ENCODE data around the gene IL20. TPM values are rescaled to one million over a fixed set of nuclear protein-coding genes. Genes with fewer than 3 reads are reported as not detected.

Gene IL20
- total RNA-seq, 1 experiment from 2014 or later = not detected

DNA sequence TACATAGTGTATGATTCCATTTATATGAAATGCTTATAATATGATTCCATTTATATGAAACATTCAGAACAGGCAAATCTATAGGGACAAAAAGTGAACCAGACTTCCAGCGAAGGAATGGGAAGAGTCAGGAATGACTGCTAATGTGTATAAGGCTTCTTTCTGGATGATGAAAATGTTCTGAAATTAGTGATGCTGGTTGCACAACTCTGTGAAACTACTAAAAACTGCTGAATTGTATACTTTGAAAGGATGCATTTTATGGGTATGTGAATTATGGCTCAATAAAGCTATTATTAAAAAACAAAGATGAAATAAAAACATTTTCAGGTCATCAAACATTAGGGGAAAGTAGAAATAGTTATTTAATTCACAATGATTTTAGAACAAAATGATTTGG is 17.7 kb downstream of the IL20 start:
- ChIA-PET POLR2A (no interaction called here), CTCF (interaction anchor here (1.5 kb wide), 1 partner anchor 29 kb away, joined by 5 read pairs; no protein-coding TSS in a partner anchor)
- Mint-ChIP-seq H3K4me3 (ENCODE audit: unreplicated experiment) (no peak overlapping the region), H3K4me1 (ENCODE audit: low read depth, unreplicated experiment) (no peaks in the 10 kb centered on the region), H3K9me3 (ENCODE audit: unreplicated experiment) (peaks cover 15% of the 10 kb centered on the region), H3K36me3 (ENCODE audit: insufficient read depth, unreplicated experiment) (no peaks in the 10 kb centered on the region), H3K27me3 (ENCODE audit: insufficient read depth, unreplicated experiment) (peaks cover 6% of the 10 kb centered on the region), H3K27ac (ENCODE audit: unreplicated experiment) (no peak overlapping the region)
- Histone ChIP-seq H3K4me1 (no peaks in the 10 kb centered on the region), H3K27me3 (replicated peaks; ENCODE audit: control insufficient read depth, insufficient read depth, low read length) (no peaks in the 10 kb centered on the region), H3K36me3 (ENCODE audit: control insufficient read depth, insufficient read depth, low read length) (no peaks in the 10 kb centered on the region), H3K4me3 (ENCODE audit: low read depth, low read length) (no peak overlapping the region), H3K9me3 (peaks cover 14% of the 10 kb centered on the region)
- intact Hi-C loops (cut with micrococcal nuclease; ENCODE audit: unreplicated experiment) = no loop called here
- no peak for TF ChIP-seq CTCF (IDR thresholded peaks at IDR 0.05; ENCODE audit: insufficient read depth in 1 of 2, low read depth in 1 of 2, low read length in 1 of 2, severe bottlenecking in 1 of 2, unreplicated experiment in 1 of 2)
- no TSS peak for BruUV-seq (replicated peaks)
- no peak for DNase-seq

GRCh38 chr1:206883876-206884275 is 18.5 kb downstream of the IL20 start:
- no peaks in the 10 kb centered on the region for H3K4me1 Mint-ChIP-seq (ENCODE audit: low read depth, unreplicated experiment)

DNA sequence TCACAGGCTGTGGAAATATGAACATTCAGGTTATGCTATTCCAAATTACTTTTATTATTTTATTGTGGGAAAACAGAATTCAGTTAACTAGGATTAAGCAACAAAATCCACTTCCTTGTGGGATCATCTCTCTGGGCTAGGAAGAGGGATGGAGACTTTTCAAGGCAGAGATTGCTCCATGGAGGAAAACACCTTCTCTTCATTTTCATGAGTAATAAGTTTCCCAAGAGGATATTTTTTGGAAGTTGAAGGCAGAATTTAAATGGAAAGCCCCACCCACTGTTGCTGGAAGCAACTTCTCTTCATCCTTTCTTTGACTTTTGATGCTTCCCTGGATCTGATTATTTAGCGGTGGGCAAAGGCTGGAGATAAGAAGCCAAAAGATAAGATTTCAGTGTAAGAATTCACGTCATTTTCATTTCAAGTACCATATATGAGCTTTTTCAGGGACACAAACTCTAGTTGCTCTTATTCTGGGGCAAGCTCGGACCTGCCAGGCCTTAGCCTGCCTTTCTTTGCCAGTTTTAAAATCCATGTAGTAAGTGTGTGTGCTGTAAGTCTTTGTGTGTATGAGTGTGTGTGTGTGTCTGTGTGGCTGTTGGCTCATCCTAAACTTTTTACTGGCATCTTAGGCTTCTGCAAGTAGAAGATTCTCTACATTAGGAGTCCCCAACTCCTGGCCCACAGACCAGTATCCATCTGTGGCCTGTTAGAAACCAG is 20.1 kb downstream of the IL20 start:
- Mint-ChIP-seq H3K9me3 (ENCODE audit: unreplicated experiment) (no peaks in the 10 kb centered on the region), H3K4me3 (ENCODE audit: unreplicated experiment) (no peak overlapping the region), H3K27ac (ENCODE audit: unreplicated experiment) (no peak overlapping the region), H3K36me3 (ENCODE audit: insufficient read depth, unreplicated experiment) (no peaks in the 10 kb centered on the region), H3K27me3 (ENCODE audit: insufficient read depth, unreplicated experiment) (peaks cover 9% of the 10 kb centered on the region), H3K4me1 (ENCODE audit: low read depth, unreplicated experiment) (no peaks in the 10 kb centered on the region)
- no peak for TF ChIP-seq CTCF (IDR thresholded peaks at IDR 0.05; ENCODE audit: insufficient read depth in 1 of 2, low read depth in 1 of 2, low read length in 1 of 2, severe bottlenecking in 1 of 2, unreplicated experiment in 1 of 2)
- intact Hi-C loops (cut with micrococcal nuclease; ENCODE audit: unreplicated experiment) = no loop called here
- ChIA-PET CTCF (no interaction called here), POLR2A (no interaction called here)
- Histone ChIP-seq H3K27me3 (replicated peaks; ENCODE audit: control insufficient read depth, insufficient read depth, low read length) (no peaks in the 10 kb centered on the region), H3K36me3 (ENCODE audit: control insufficient read depth, insufficient read depth, low read length) (no peaks in the 10 kb centered on the region), H3K9me3 (no peaks in the 10 kb centered on the region; the same call in 1 of the 2 replicates), H3K4me1 (no peaks in the 10 kb centered on the region), H3K4me3 (ENCODE audit: low read depth, low read length) (no peak overlapping the region)
- no peak for DNase-seq
- BruUV-seq (replicated peaks) = no TSS peak

More at GRCh38 chr1:206883876-206884275, 18.5 kb downstream of the IL20 start:
- BruUV-seq (replicated peaks) = no TSS peak
- no peak for DNase-seq
- TF ChIP-seq CTCF (IDR thresholded peaks at IDR 0.05; ENCODE audit: insufficient read depth in 1 of 2, low read depth in 1 of 2, low read length in 1 of 2, severe bottlenecking in 1 of 2, unreplicated experiment in 1 of 2) = no peak
- no peaks in the 10 kb centered on the region for H3K36me3 ChIP-seq (ENCODE audit: control insufficient read depth, insufficient read depth, low read length)
- POLR2A ChIA-PET = no interaction called here
- CTCF ChIA-PET = interaction anchor here (0.6 to 1.5 kb wide), 2 partner anchors 29 to 55 kb away, joined by 4 to 5 read pairs; no protein-coding TSS in a partner anchor
- Mint-ChIP-seq H3K27me3 (ENCODE audit: insufficient read depth, unreplicated experiment) (peaks cover 9% of the 10 kb centered on the region), H3K36me3 (ENCODE audit: insufficient read depth, unreplicated experiment) (no peaks in the 10 kb centered on the region), H3K4me3 (ENCODE audit: unreplicated experiment) (no peak overlapping the region), H3K27ac (ENCODE audit: unreplicated experiment) (no peak overlapping the region), H3K9me3 (ENCODE audit: unreplicated experiment) (peaks cover 8% of the 10 kb centered on the region)
- H3K9me3 ChIP-seq = peaks cover 7% of the 10 kb centered on the region
- intact Hi-C loops (cut with micrococcal nuclease; ENCODE audit: unreplicated experiment) = no loop called here
- H3K4me1 ChIP-seq = no peaks in the 10 kb centered on the region
- no peaks in the 10 kb centered on the region for H3K27me3 ChIP-seq (replicated peaks; ENCODE audit: control insufficient read depth, insufficient read depth, low read length)
- no peak overlapping the region for H3K4me3 ChIP-seq (ENCODE audit: low read depth, low read length)

Measured in Caco-2 (cell line).